Neutrophil (primary cell): ENCODE results near the gene NRXN3.

Experiments
- H3K27ac ChIP-seq: fragments of 200-600 bp; sonication (generic); 2 replicates; pipeline ENCODE4 v1.5.1; 2016; ENCODE audit warnings: mild to moderate bottlenecking, moderate library complexity
- H3K27me3 ChIP-seq: fragments of 200-600 bp; sonication (generic); 2 replicates; pipeline ENCODE4 v1.6.0; 2016; ENCODE audit warnings: mild to moderate bottlenecking
- H3K36me3 ChIP-seq: fragments of 200-600 bp; sonication (generic); 2 replicates; pipeline ENCODE4 v1.5.1; 2017
- H3K4me1 ChIP-seq, 2 experiments: fragments of 200-600 bp in 1 of 2; sonication (generic) in 1 of 2; 1 replicate in 1 of 2; 2 replicates in 1 of 2; pipeline versions ENCODE4 v1.5.1 to v1.6.1; 2013 to 2016; ENCODE audit warnings: low read depth in 1 of 2, low read length in 1 of 2, mild to moderate bottlenecking in 1 of 2, moderate library complexity in 1 of 2; ENCODE audit not compliant: control insufficient read depth in 1 of 2, insufficient read depth in 1 of 2
- H3K4me3 ChIP-seq, 2 experiments: fragments of 200-600 bp in 1 of 2; sonication (generic) in 1 of 2; 1 replicate in 1 of 2; 2 replicates in 1 of 2; pipeline ENCODE4 v1.5.1; 2013 to 2016; ENCODE audit warnings: low read depth in 1 of 2, low read length in 1 of 2, mild to moderate bottlenecking in 1 of 2, moderate library complexity in 1 of 2
- H3K9me3 ChIP-seq: fragments of 200-600 bp; sonication (generic); 2 replicates; pipeline ENCODE4 v1.5.1; 2016
- CTCF ChIP-seq: fragments of 200-600 bp; sonication (generic); IDR thresholded peaks from 2 replicates; pipeline ENCODE4 v1.5.1; 2016; ENCODE audit warnings: antibody characterized with exemption

Gene NRXN3

GRCh38 chr14:79373451-79373850 lies 1203.3 kb downstream of the NRXN3 start:
- Histone ChIP-seq H3K27ac (no peak overlapping the region), H3K4me1 (no peaks in the 10 kb centered on the region), H3K27me3 (no peaks in the 10 kb centered on the region), H3K36me3 (no peaks in the 10 kb centered on the region), H3K4me3 (no peak overlapping the region), H3K9me3 (no peaks in the 10 kb centered on the region)
- TF ChIP-seq CTCF = no peak

- TF ChIP-seq CTCF = no peak
- no peaks in the 10 kb centered on the region for H3K9me3 ChIP-seq
- H3K36me3 ChIP-seq = no peaks in the 10 kb centered on the region
- no peak overlapping the region for H3K27ac ChIP-seq
- H3K4me1 ChIP-seq = no peaks in the 10 kb centered on the region
- no peak overlapping the region for H3K4me3 ChIP-seq
- H3K27me3 ChIP-seq = no peaks in the 10 kb centered on the region
Observed at GRCh38 chr14:79375356-79375755, 1205.2 kb downstream of the NRXN3 start.

GRCh38 chr14:79376557-79376956 lies 1206.4 kb downstream of the NRXN3 start:
- H3K27ac ChIP-seq = no peak overlapping the region
- H3K9me3 ChIP-seq = no peaks in the 10 kb centered on the region
- no peaks in the 10 kb centered on the region for H3K36me3 ChIP-seq
- no peaks in the 10 kb centered on the region for H3K4me1 ChIP-seq
- no peaks in the 10 kb centered on the region for H3K27me3 ChIP-seq
- H3K4me3 ChIP-seq = no peak overlapping the region
- TF ChIP-seq CTCF = no peak

GRCh38 chr14:79378020-79378419 lies 1207.8 kb downstream of the NRXN3 start:
- Histone ChIP-seq H3K4me1 (no peaks in the 10 kb centered on the region), H3K4me3 (no peak overlapping the region), H3K27ac (no peak overlapping the region), H3K36me3 (no peaks in the 10 kb centered on the region), H3K9me3 (no peaks in the 10 kb centered on the region), H3K27me3 (no peaks in the 10 kb centered on the region)
- TF ChIP-seq CTCF = no peak

- Histone ChIP-seq H3K27me3 (no peaks in the 10 kb centered on the region), H3K4me1 (no peaks in the 10 kb centered on the region), H3K36me3 (no peaks in the 10 kb centered on the region), H3K27ac (no peak overlapping the region), H3K9me3 (no peaks in the 10 kb centered on the region), H3K4me3 (no peak overlapping the region)
- no peak for TF ChIP-seq CTCF
Observed at GRCh38 chr14:79379266-79379665, 1209.1 kb downstream of the NRXN3 start.

GRCh38 chr14:79383031-79383430 lies 1212.9 kb downstream of the NRXN3 start:
- Histone ChIP-seq H3K36me3 (no peaks in the 10 kb centered on the region), H3K9me3 (no peaks in the 10 kb centered on the region), H3K27me3 (no peaks in the 10 kb centered on the region), H3K4me1 (no peaks in the 10 kb centered on the region), H3K27ac (no peak overlapping the region), H3K4me3 (no peak overlapping the region)
- no peak for TF ChIP-seq CTCF
